K562 (cell line): ENCODE data around the gene POSTN. TPM values are rescaled to one million over a fixed set of nuclear protein-coding genes. Genes with fewer than 3 reads are reported as not detected.
A peak's percentile ranks its signal among the peaks of the same experiment; 100 is the strongest.

Experiments used
- ATAC-seq: fragments of 200-7000 bp; cut with Tn5 transposase; 3 replicates; pipeline ENCODE4 v1.9.1; 2020; ENCODE audit warnings: moderate library complexity
- BruUV-seq: library from RNA; stranded (reverse); fragments of 400-500 nt; replicated peaks from 2 replicates; lab custom pipeline; 2021; lab: Mats Ljungman, UMichigan
- CTCF ChIA-PET: fragments of 300-600 bp; formaldehyde crosslinking; extraction: SDS; loops from one replicate; lab custom pipeline; 2021; ENCODE audit warnings: low intra/inter-chr PET ratio; lab: Yijun Ruan, JAX
- POLR2A ChIA-PET: fragments of 300-600, 350-650 bp; sonication (Branson Sonifier 250); formaldehyde crosslinking; extraction: SDS; loops from one replicate; lab custom pipeline; 2021; ENCODE audit warnings: antibody characterized with exemption, inconsistent platforms; lab: Yijun Ruan, JAX
- DNase-seq, 4 experiments: peaks; one replicate each; pipeline versions ENCODE4 v3.0.0 to v3.0.0-alpha.2; 2011 to 2018; ENCODE audit warnings: low spot score in 3 of 4, mixed read lengths in 3 of 4; ENCODE audit errors: extremely low read depth in 1 of 4
- FAIRE-seq: peaks from 2 replicates; lab custom pipeline; 2011; peaks lifted over from hg19 to GRCh38; lab: Jason Lieb, UNC
- H2AFZ ChIP-seq: 2 replicates; pipeline ENCODE4 v1.6.0; 2011; ENCODE audit warnings: low read depth, low read length, control low read depth, inconsistent platforms
- H3K27ac ChIP-seq: fragments of 200-600 bp; 3 replicates; pipeline ENCODE4 v1.8.0; 2011; ENCODE audit warnings: low read depth, mild to moderate bottlenecking, control low read depth, inconsistent platforms, low read length, moderate library complexity, mixed read lengths; ENCODE audit errors: extremely low read depth
- H3K27me3 ChIP-seq, 2 experiments: fragments of 300-600 bp in 1 of 2; 2 replicates in 1 of 2; 3 replicates in 1 of 2; pipeline versions ENCODE4 v1.6.0 to v1.8.0; 2011; ENCODE audit warnings: inconsistent platforms in 2 of 2, low read length in 2 of 2, mild to moderate bottlenecking in 1 of 2, mixed read lengths in 1 of 2, moderate library complexity in 1 of 2; ENCODE audit not compliant: control insufficient read depth in 2 of 2, insufficient read depth in 2 of 2
- H3K36me3 ChIP-seq: fragments of 300-600 bp; 3 replicates; pipeline ENCODE4 v1.8.0; 2011; ENCODE audit warnings: mild to moderate bottlenecking, low read length, inconsistent platforms; ENCODE audit not compliant: control insufficient read depth, insufficient read depth
- H3K4me1 ChIP-seq, 2 experiments: fragments of 200-600 bp in 1 of 2; replicated peaks in 1 of 2; 2 replicates in 1 of 2; 3 replicates in 1 of 2; pipeline versions ENCODE4 v1.5.1 to v1.8.0; 2011; ENCODE audit warnings: inconsistent platforms in 2 of 2, low read length in 2 of 2, mild to moderate bottlenecking in 1 of 2, mixed read lengths in 1 of 2, moderate library complexity in 1 of 2; ENCODE audit not compliant: control insufficient read depth in 2 of 2, insufficient read depth in 2 of 2
- H3K4me2 ChIP-seq: 2 replicates; pipeline ENCODE4 v1.6.1; 2011; ENCODE audit warnings: low read length, control low read depth, inconsistent platforms, mixed read lengths; ENCODE audit not compliant: insufficient read depth
- H3K4me3 ChIP-seq: fragments of 200-600 bp; sonication (generic), shearing (Covaris generic); 2 replicates; pipeline ENCODE4 v1.5.1; 2016; ENCODE audit warnings: control low read depth, inconsistent platforms
- H3K79me2 ChIP-seq: fragments of 200-600 bp; 3 replicates; pipeline ENCODE4 v1.8.0; 2011; ENCODE audit warnings: low read length, inconsistent platforms; ENCODE audit not compliant: control insufficient read depth, insufficient read depth
- H3K9ac ChIP-seq, 2 experiments: 2 replicates each; pipeline versions ENCODE4 v1.6.0 to v1.6.1; 2011; ENCODE audit warnings: low read depth in 2 of 2, low read length in 2 of 2, control low read depth in 1 of 2, inconsistent platforms in 1 of 2, mild to moderate bottlenecking in 1 of 2, mixed read lengths in 1 of 2; ENCODE audit not compliant: insufficient read depth in 1 of 2
- H3K9me1 ChIP-seq: one replicate; pipeline ENCODE4 v1.6.0; 2011; ENCODE audit warnings: inconsistent platforms, mild to moderate bottlenecking, low read length, moderate library complexity; ENCODE audit not compliant: control insufficient read depth, insufficient read depth
- H3K9me3 ChIP-seq: replicated peaks from 2 replicates; pipeline ENCODE4 v1.5.1; 2011; ENCODE audit warnings: low read depth, low read length, inconsistent platforms; ENCODE audit not compliant: control insufficient read depth, insufficient read depth
- H4K20me1 ChIP-seq: replicated peaks from 2 replicates; pipeline ENCODE4 v1.6.1; 2011; ENCODE audit warnings: low read length, inconsistent platforms, mixed read lengths; ENCODE audit not compliant: control insufficient read depth, insufficient read depth
- ERF ChIP-seq: fragments of 450-650 bp; formaldehyde crosslinking; IDR thresholded peaks from 2 replicates; pipeline ENCODE4 v1.4.0; 2020; ENCODE audit warnings: mild to moderate bottlenecking, mixed read lengths
- HDAC3 ChIP-seq: fragments of 450-650 bp; IDR thresholded peaks from 2 replicates; pipeline ENCODE4 v1.6.1; 2018; ENCODE audit warnings: borderline replicate concordance, mild to moderate bottlenecking, moderate library complexity; ENCODE audit not compliant: partially characterized antibody
- HNRNPLL ChIP-seq: fragments of 200-400 bp; formaldehyde crosslinking; IDR thresholded peaks from 2 replicates; pipeline ENCODE4 v1.6.1; 2017; ENCODE audit warnings: low read length, low read depth, mild to moderate bottlenecking; ENCODE audit not compliant: poor library complexity, severe bottlenecking
- MEIS2 ChIP-seq: fragments of 450-650 bp; IDR thresholded peaks from 2 replicates; pipeline ENCODE4 v1.6.1; 2014; ENCODE audit warnings: mild to moderate bottlenecking; ENCODE audit not compliant: partially characterized antibody
- SRSF7 ChIP-seq: fragments of 200-400 bp; formaldehyde crosslinking; optimal IDR thresholded peaks from 2 replicates; pipeline ENCODE3; 2017; ENCODE audit warnings: mild to moderate bottlenecking, low read depth, low read length
- XRCC4 ChIP-seq: IDR thresholded peaks from one replicate; pipeline ENCODE4 v1.6.1; 2011; ENCODE audit not compliant: insufficient read depth, insufficient read length; ENCODE audit errors: extremely low read depth
- WGBS: fragments of 100-300 bp; shearing (Covaris generic); methylation state at CpG from one replicate; pipeline ENCODE4 v1.1.6; 2016; ENCODE audit warnings: low coverage, mixed read lengths; ENCODE audit not compliant: insufficient coverage; ENCODE audit errors: missing lambda C conversion rate; 5-methylcytosine and 5-hydroxymethylcytosine counted together
- in situ Hi-C: fragments of 300-500 bp; cut with MboI; formaldehyde crosslinking; loops from 4 replicates; pipeline ENCODE4 v1.15.0; 2018; ENCODE audit warnings: inconsistent platforms, mixed read lengths
- intact Hi-C: fragments of 100-400 bp; cut with micrococcal nuclease; formaldehyde crosslinking; loops from 2 replicates; pipeline ENCODE4 v1.14.2; 2022
- polyA plus RNA-seq, 8 experiments: library from polyadenylated mRNA; depleted of rRNA in 4 of 8; stranded (reverse) in 5 of 8; unstranded in 3 of 8; fragments of >200 nt; fragmentation: Nextera tagmentation in 2 of 8; fragmentation: Illumina TruSeq in 1 of 8; extraction: Ambion mirVana in 2 of 8; extraction: Trizol in 1 of 8; gene quantifications; 2 replicates each; pipeline versions ENCODE4 v1.2.1 to v1.2.3, GENCODE V29; 2011 to 2014; ENCODE audit warnings: inconsistent platforms in 1 of 8, missing spikeins in 1 of 8
- total RNA-seq, 7 experiments: library from RNA; depleted of rRNA in 6 of 7; stranded (reverse); fragments of >200 nt in 6 of 7; fragmentation: Illumina TruSeq in 2 of 7; extraction: Trizol in 2 of 7; gene quantifications; 2 replicates each; pipeline versions ENCODE4 v1.2.1 to v1.2.3, GENCODE V29; 2011 to 2021; ENCODE audit warnings: low replicate concordance in 1 of 7
- TF ChIP-seq, protein P1 (sequence below): fragments of 250-450 bp; sonication (Bioruptor Pico); IDR thresholded peaks from 2 replicates; pipeline ENCODE4 v1.8.0; 2022; ENCODE audit warnings: moderate library complexity, mild to moderate bottlenecking, inconsistent platforms

Gene POSTN
- total and polyA plus RNA-seq, 9 of the 15 experiments (the other 6 are each of a cell fraction or from before 2014, with no cell fraction given) = 0.01 to 0.04 TPM; not detected in 7

DNA sequence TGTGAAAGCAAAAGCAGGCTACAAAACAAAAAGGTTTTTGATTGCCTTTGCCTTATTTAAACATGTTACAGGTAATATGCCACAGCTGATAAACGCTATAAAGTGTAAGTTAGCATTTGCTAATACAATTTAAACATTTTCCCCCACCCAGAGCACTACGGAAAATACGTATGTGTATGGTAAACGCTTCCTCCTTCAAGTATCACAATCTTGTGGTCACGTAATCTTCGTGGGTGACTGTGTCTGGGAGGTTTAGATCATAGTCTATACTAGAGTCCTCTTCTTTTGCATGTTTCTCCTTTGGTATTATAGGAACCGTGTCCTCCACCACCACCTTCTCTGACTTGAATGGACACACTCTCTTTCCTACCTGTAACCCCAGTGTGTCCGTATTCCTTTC is 38.1 kb upstream of the POSTN start:
- no TSS peak for BruUV-seq
- Histone ChIP-seq H3K27ac (no peak overlapping the region), H3K4me2 (no peak overlapping the region), H2AFZ (no peak overlapping the region), H3K9ac (no peak overlapping the region), H4K20me1 (no peaks in the 10 kb centered on the region), H3K27me3 (no peaks in the 10 kb centered on the region), H3K9me1 (no peaks in the 10 kb centered on the region), H3K36me3 (no peaks in the 10 kb centered on the region), H3K4me3 (no peak overlapping the region), H3K4me1 (no peaks in the 10 kb centered on the region), H3K79me2 (no peaks in the 10 kb centered on the region), H3K9me3 (no peaks in the 10 kb centered on the region)
- ChIA-PET CTCF (no interaction called here), POLR2A (no interaction called here)
- ATAC-seq (peak; percentile 53; the same call in 1 of the 3 replicates), DNase-seq (peak in 1 of 4 experiments; percentile 9), FAIRE-seq (no peak)
- TF ChIP-seq HDAC3 = peak; percentile 71
- no peak for TF ChIP-seq SRSF7
- no peak for TF ChIP-seq XRCC4
- TF ChIP-seq HNRNPLL = peak; percentile 96
- TF ChIP-seq, protein P1, sequence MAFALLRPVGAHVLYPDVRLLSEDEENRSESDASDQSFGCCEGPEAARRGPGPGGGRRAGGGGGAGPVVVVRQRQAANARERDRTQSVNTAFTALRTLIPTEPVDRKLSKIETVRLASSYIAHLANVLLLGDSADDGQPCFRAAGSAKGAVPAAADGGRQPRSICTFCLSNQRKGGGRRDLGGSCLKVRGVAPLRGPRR (CRISPR knock-in tag) = no peak
- intact Hi-C loops (no loop called here), in situ Hi-C loops (no loop called here)
- WGBS = 0% methylated on average over 5 of the region's 8 CpGs

DNA sequence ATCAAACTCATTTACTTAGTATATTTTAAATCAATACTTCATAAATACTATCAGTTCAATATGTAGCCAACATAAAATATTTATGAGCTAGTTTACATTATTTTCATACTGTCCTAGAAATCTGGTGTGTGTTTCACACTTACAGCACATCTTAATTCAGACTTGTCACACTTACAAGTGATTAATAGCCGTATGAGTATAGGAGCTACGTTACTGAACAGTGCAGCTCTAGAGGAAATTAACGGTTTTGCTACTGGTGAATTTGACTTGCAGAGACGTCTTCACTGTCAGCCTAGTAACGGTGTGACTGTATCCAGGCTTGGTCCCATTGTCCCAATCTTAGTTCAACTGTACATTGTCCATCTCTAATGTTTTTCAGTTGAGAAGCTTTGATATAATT is 33.7 kb upstream of the POSTN start:
- Histone ChIP-seq H3K4me1 (no peaks in the 10 kb centered on the region), H3K4me2 (no peak overlapping the region), H3K4me3 (no peak overlapping the region), H3K79me2 (no peaks in the 10 kb centered on the region), H3K27me3 (no peaks in the 10 kb centered on the region), H3K9me3 (no peaks in the 10 kb centered on the region), H3K27ac (no peak overlapping the region), H3K9ac (no peak overlapping the region), H3K9me1 (no peaks in the 10 kb centered on the region), H2AFZ (no peak overlapping the region), H4K20me1 (no peaks in the 10 kb centered on the region), H3K36me3 (no peaks in the 10 kb centered on the region)
- FAIRE-seq (no peak), ATAC-seq (no peak), DNase-seq (no peak)
- TF ChIP-seq ERF (CRISPR knock-in tag) (no peak), MEIS2 (peak; percentile 36)
- 0% methylated on average over 5 of the region's 5 CpGs for WGBS
- POLR2A ChIA-PET = interaction anchor here (0.5 kb wide), 1 partner anchor 448 kb away, joined by 3 read pairs; no protein-coding TSS in a partner anchor
- intact Hi-C loops = no loop called here
- in situ Hi-C loops = no loop called here
- CTCF ChIA-PET = no interaction called here
- BruUV-seq = no TSS peak
